Natural killer cell (primary cell): ENCODE data around the gene KIF25. TPM values are rescaled to one million over a fixed set of nuclear protein-coding genes. Genes with fewer than 3 reads are reported as not detected.

Source experiments
- ATAC-seq, 3 donors: fragments of 150-1000 bp in 2 of 3; fragments of 200-7000 bp in 1 of 3; cut with Tn5 transposase; 1 replicate in 1 of 3; 2 replicates in 2 of 3; pipeline ENCODE4 v1.10.0; 2021; ENCODE audit warnings: mild to moderate bottlenecking in 2 of 3, moderate library complexity in 2 of 3
- DNase-seq, 2 donors: peaks; one replicate each; pipeline versions ENCODE4 v3.0.0 to v3.0.0-alpha.2; 2013 to 2021; ENCODE audit warnings: mixed read lengths in 1 of 2
- H3K27ac ChIP-seq: one replicate; pipeline ENCODE4 v1.5.1; 2013; ENCODE audit warnings: mild to moderate bottlenecking, low read length
- H3K27me3 ChIP-seq: one replicate; pipeline ENCODE4 v1.6.1; 2013; ENCODE audit warnings: low read length; ENCODE audit not compliant: control insufficient read depth, insufficient read depth
- H3K36me3 ChIP-seq: one replicate; pipeline ENCODE4 v1.6.1; 2013; ENCODE audit warnings: low read length; ENCODE audit not compliant: control insufficient read depth, insufficient read depth
- H3K4me1 ChIP-seq: one replicate; pipeline ENCODE4 v1.6.1; 2013; ENCODE audit warnings: low read length; ENCODE audit not compliant: control insufficient read depth, insufficient read depth
- H3K4me3 ChIP-seq: one replicate; pipeline ENCODE4 v1.5.1; 2013; ENCODE audit warnings: low read length
- H3K9me3 ChIP-seq: one replicate; pipeline ENCODE4 v1.6.1; 2013; ENCODE audit warnings: low read length; ENCODE audit not compliant: control insufficient read depth, insufficient read depth
- H3K27ac Mint-ChIP-seq, 2 donors: one replicate each; pipeline ENCODE4 v1.8.0; 2022; ENCODE audit warnings: mild to moderate bottlenecking in 2 of 2, mixed read lengths in 2 of 2, moderate library complexity in 1 of 2
- H3K27me3 Mint-ChIP-seq, 2 donors: one replicate each; pipeline ENCODE4 v1.8.0; 2022; ENCODE audit warnings: low read depth in 2 of 2, mixed read lengths in 2 of 2
- H3K36me3 Mint-ChIP-seq: one replicate; pipeline ENCODE4 v1.8.0; 2022; ENCODE audit warnings: mixed read lengths
- H3K4me1 Mint-ChIP-seq, 2 donors: one replicate each; pipeline ENCODE4 v1.8.0; 2022; ENCODE audit warnings: mixed read lengths in 2 of 2
- H3K4me3 Mint-ChIP-seq: one replicate; pipeline ENCODE4 v1.8.0; 2022; ENCODE audit warnings: mild to moderate bottlenecking, moderate library complexity, mixed read lengths
- H3K9me3 Mint-ChIP-seq, 2 donors: one replicate each; pipeline ENCODE4 v1.8.0; 2022; ENCODE audit warnings: mixed read lengths in 2 of 2
- WGBS: methylation state at CpG from one replicate; pipeline ENCODE4 v1.1.7; 2013; ENCODE audit warnings: missing lambda C conversion rate; ENCODE audit not compliant: insufficient coverage; 5-methylcytosine and 5-hydroxymethylcytosine counted together
- intact Hi-C: fragments of 100-400 bp; cut with micrococcal nuclease; formaldehyde crosslinking; loops from one replicate; pipeline ENCODE4 v1.14.2; 2022
- total RNA-seq, 4 donors: library from RNA; stranded (reverse); fragments of 120-200 nt in 1 of 4; gene quantifications; one replicate each; pipeline versions ENCODE4 v1.2.3 to v1.2.4, GENCODE V29; 2013 to 2022
- TF ChIP-seq, protein P1 (sequence below): fragments of 200-600 bp; IDR thresholded peaks from one replicate; pipeline ENCODE4 v1.8.0; 2022; ENCODE audit warnings: antibody characterized with exemption

Gene KIF25
- total RNA-seq, 3 donors from 2014 or later (not counting 1 experiment from before 2014, with no cell fraction given): not detected

DNA sequence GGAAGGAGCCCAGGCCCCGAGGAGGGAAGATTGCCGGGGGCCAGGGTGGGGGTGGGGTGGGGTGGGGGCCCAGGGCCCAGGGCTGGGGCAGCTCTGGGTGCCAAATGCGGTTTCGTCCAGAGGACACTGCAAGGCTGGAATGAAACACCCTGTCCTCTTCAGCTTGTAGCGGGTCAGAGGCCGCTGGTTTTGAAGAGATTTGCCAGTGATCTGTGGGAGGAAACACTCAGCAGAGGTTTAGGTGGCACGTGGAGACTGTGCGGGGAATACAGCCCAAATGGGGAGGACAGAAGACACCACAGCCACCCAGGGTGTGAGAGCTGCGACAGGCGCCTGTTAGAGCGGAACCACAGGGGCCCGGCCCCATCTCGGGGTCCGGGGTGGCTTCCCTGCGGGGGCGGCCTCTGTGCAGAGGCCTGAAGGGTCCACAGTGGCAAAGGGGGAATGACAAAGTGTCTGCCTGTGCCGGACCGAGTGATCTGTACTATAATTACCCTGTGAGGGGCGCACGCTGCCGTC, 52.3 kb downstream of the KIF25 start:
- 90% methylated on average over 19 of the region's 21 CpGs for WGBS
- intact Hi-C loops: no loop called here
- TF ChIP-seq, protein P1, sequence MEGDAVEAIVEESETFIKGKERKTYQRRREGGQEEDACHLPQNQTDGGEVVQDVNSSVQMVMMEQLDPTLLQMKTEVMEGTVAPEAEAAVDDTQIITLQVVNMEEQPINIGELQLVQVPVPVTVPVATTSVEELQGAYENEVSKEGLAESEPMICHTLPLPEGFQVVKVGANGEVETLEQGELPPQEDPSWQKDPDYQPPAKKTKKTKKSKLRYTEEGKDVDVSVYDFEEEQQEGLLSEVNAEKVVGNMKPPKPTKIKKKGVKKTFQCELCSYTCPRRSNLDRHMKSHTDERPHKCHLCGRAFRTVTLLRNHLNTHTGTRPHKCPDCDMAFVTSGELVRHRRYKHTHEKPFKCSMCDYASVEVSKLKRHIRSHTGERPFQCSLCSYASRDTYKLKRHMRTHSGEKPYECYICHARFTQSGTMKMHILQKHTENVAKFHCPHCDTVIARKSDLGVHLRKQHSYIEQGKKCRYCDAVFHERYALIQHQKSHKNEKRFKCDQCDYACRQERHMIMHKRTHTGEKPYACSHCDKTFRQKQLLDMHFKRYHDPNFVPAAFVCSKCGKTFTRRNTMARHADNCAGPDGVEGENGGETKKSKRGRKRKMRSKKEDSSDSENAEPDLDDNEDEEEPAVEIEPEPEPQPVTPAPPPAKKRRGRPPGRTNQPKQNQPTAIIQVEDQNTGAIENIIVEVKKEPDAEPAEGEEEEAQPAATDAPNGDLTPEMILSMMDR: no peak

DNA sequence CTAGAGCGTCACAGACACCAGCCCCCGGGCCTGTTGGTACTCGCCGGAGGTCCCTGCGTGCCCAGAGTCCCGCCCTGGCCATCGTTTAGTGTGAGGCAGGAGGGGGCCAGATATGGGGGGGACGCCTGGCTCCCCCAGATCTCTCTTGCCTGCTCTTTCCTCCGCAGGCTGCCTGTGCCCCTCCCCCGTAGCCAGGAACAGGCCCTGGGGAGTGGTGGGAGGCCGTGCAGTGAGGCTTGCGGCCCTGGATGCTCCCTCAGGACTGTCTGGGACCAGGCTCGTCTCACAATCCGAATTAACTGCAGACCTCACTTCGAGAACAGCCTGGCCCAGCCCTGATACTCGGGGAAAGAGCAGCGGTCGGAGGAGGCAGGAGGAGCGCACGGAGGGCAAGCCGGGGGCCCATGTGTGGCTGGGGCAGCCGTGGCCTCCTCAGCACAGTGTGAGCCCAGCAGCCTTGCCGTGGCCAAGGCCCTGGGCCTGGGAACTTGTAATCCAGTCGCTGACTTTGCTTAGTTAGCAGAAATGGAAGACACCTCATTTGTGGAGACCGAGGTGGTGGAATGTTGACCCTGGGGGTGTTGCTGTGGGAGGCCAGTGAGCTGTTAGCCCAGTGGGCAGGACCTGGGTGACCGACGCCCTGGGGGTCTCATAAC, 52.9 kb downstream of the KIF25 start:
- intact Hi-C loops: no loop called here
- no peak overlapping the region for H3K4me3 Mint-ChIP-seq

More for the DNA sequence above, 52.3 kb downstream of the KIF25 start:
- Histone ChIP-seq H3K27me3 (no peaks in the 10 kb centered on the region), H3K27ac (no peak overlapping the region), H3K9me3 (no peaks in the 10 kb centered on the region), H3K4me3 (no peak overlapping the region), H3K4me1 (no peaks in the 10 kb centered on the region), H3K36me3 (no peaks in the 10 kb centered on the region)
- Mint-ChIP-seq H3K4me3 (no peak overlapping the region), H3K4me1 (no peaks in the 10 kb centered on the region), H3K36me3 (no peaks in the 10 kb centered on the region), H3K27ac (no peak overlapping the region), H3K27me3 (no peaks in the 10 kb centered on the region), H3K9me3 (no peaks in the 10 kb centered on the region)
- DNase-seq (no peak), ATAC-seq (no peak)

DNA sequence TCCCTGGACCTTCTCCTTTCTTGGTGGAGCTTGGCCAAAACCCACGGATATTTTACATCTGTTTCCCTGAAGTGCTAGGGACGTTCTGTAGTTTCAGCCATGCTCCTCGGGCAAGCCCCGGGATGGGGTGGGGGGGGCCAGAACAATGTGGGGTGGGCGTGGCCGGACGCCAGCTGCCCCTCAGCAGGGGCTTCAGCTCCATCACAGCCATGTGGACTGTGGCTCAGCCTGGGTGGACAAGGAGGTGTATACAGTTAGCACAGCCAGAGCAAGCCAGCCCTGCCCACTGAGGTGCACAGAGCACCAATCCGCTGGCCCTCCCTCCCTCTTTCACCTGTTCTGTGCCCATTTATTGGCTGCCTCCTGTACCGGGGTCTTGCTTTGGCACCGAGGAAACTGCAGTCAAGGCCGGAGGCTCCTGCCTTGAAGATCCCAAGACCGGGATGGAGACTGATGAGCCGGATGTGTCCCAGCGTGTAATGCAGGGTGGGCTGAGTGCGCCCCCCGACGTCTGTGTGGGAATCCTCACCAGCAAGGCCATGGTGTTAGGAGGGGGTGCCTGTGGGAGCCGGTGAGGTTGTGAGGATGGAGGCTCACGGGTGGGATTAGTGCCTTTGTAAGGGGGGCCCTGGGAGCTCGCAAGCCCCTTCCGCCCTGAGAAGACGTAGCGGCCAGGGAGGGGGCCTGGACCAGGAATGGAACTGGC, 53.6 kb downstream of the KIF25 start:
- Mint-ChIP-seq H3K4me1 (no peaks in the 10 kb centered on the region), H3K27me3 (no peaks in the 10 kb centered on the region), H3K36me3 (no peaks in the 10 kb centered on the region), H3K4me3 (no peak overlapping the region), H3K9me3 (no peaks in the 10 kb centered on the region), H3K27ac (no peak overlapping the region)
- 79% methylated on average over 23 of the region's 23 CpGs for WGBS
- intact Hi-C loops: no loop called here
- TF ChIP-seq, protein P1: no peak
- no peak for DNase-seq
- H3K27ac ChIP-seq: no peak overlapping the region
- H3K9me3 ChIP-seq: no peaks in the 10 kb centered on the region
- H3K4me3 ChIP-seq: no peak overlapping the region
- no peak for ATAC-seq
- H3K36me3 ChIP-seq: no peaks in the 10 kb centered on the region
- no peaks in the 10 kb centered on the region for H3K4me1 ChIP-seq
- H3K27me3 ChIP-seq: no peaks in the 10 kb centered on the region

More for the DNA sequence above, 52.9 kb downstream of the KIF25 start:
- no peak overlapping the region for H3K27ac Mint-ChIP-seq
- Histone ChIP-seq H3K9me3 (no peaks in the 10 kb centered on the region), H3K27me3 (no peaks in the 10 kb centered on the region), H3K27ac (no peak overlapping the region), H3K4me3 (no peak overlapping the region), H3K36me3 (no peaks in the 10 kb centered on the region), H3K4me1 (no peaks in the 10 kb centered on the region)
- TF ChIP-seq, protein P1: no peak
- ATAC-seq: no peak
- H3K9me3 Mint-ChIP-seq: no peaks in the 10 kb centered on the region
- WGBS: 91% methylated on average over 27 of the region's 27 CpGs
- H3K4me1 Mint-ChIP-seq: no peaks in the 10 kb centered on the region
- H3K27me3 Mint-ChIP-seq: no peaks in the 10 kb centered on the region
- H3K36me3 Mint-ChIP-seq: no peaks in the 10 kb centered on the region
- no peak for DNase-seq
